Peyer's patch (tissue), 4 donors: ENCODE results near the gene CASKIN1. TPM values are rescaled to one million over a fixed set of nuclear protein-coding genes. Genes with fewer than 3 reads are reported as not detected.

Experiments used
- DNase-seq, 3 donors: peaks; one replicate each; pipeline ENCODE4 v3.0.0-alpha.2; 2017 to 2019
- H3K27ac ChIP-seq, 4 donors: fragments of 200-600 bp; sonication (generic); one replicate each; pipeline ENCODE4 v1.5.1; 2016 to 2019
- H3K27me3 ChIP-seq, 2 donors: fragments of 200-600 bp; sonication (generic); one replicate each; pipeline ENCODE4 v1.5.1; 2019
- H3K36me3 ChIP-seq, 3 donors: fragments of 200-600 bp; sonication (generic); one replicate each; pipeline ENCODE4 v1.5.1; 2016 to 2019
- H3K4me1 ChIP-seq, 4 donors: fragments of 200-600 bp; sonication (generic); one replicate each; pipeline ENCODE4 v1.5.1; 2016 to 2019
- H3K4me3 ChIP-seq, 4 donors: fragments of 200-600 bp; sonication (generic); 1 replicate in 3 of 4; 2 replicates in 1 of 4; pipeline ENCODE4 v1.5.1; 2016 to 2019; ENCODE audit warnings: mild to moderate bottlenecking in 1 of 4
- H3K9me3 ChIP-seq, 4 donors: fragments of 200-600 bp; sonication (generic); one replicate each; pipeline ENCODE4 v1.5.1; 2016 to 2019; ENCODE audit warnings: mild to moderate bottlenecking in 1 of 4
- POLR2A ChIP-seq, 2 donors: fragments of 450-650 bp; IDR thresholded peaks; one replicate each; pipeline ENCODE4 v1.5.1; 2017; ENCODE audit warnings: antibody characterized with exemption in 2 of 2, mild to moderate bottlenecking in 2 of 2, moderate library complexity in 2 of 2
- total RNA-seq, 4 donors: library from RNA; depleted of rRNA; stranded (reverse); fragments of >200 nt; gene quantifications; one replicate each; pipeline ENCODE4 v1.1.0, GENCODE V29; 2016
- TF ChIP-seq, protein P1 (sequence below), 6 experiments: fragments of 450-650 bp in 4 of 6; fragments of 200-600 bp in 2 of 6; sonication (generic) in 1 of 6; IDR thresholded peaks; one replicate each; pipeline ENCODE4 v1.5.1; 2017 to 2019; ENCODE audit warnings: antibody characterized with exemption in 6 of 6, mild to moderate bottlenecking in 3 of 6, moderate library complexity in 1 of 6

CASKIN1 gene
- total RNA-seq, 4 donors from 2014 or later, result not detected

DNA sequence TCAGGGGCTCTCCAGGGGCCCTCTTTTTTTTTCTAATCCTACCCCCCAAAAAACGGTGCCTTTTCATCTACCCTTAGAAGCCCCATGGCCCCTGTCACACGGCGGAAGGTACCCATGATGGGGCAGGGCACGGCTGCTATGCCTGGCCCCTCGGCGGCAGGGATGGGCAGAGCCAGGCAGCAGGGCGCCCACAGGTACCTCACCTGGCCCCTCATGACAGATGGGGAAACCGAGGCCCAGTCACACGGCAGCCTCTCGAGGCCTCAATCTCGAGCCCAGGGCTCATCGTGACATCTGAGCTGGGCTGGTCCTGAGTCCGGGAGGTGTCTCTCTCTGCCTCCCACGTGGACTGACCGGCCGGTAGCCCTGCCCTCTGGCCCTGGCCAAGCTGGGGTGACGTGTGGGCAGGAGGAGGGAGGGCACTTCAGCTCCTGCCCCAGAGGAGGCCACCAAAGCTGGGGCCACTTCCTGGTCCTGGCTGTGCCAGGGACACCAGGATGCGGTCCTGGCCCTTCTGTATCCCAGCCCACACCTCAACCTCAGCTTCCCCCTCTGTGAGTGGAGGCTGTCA lies 29.3 kb downstream of the CASKIN1 start:
- TF ChIP-seq, protein P1, sequence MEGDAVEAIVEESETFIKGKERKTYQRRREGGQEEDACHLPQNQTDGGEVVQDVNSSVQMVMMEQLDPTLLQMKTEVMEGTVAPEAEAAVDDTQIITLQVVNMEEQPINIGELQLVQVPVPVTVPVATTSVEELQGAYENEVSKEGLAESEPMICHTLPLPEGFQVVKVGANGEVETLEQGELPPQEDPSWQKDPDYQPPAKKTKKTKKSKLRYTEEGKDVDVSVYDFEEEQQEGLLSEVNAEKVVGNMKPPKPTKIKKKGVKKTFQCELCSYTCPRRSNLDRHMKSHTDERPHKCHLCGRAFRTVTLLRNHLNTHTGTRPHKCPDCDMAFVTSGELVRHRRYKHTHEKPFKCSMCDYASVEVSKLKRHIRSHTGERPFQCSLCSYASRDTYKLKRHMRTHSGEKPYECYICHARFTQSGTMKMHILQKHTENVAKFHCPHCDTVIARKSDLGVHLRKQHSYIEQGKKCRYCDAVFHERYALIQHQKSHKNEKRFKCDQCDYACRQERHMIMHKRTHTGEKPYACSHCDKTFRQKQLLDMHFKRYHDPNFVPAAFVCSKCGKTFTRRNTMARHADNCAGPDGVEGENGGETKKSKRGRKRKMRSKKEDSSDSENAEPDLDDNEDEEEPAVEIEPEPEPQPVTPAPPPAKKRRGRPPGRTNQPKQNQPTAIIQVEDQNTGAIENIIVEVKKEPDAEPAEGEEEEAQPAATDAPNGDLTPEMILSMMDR (IDR thresholded peaks at IDR 0.05), result no peak
- TF ChIP-seq POLR2A (IDR thresholded peaks at IDR 0.05), result no peak
- H3K27ac ChIP-seq, result no peak overlapping the region
- H3K4me3 ChIP-seq, result no peak overlapping the region
- no peaks in the 10 kb centered on the region for H3K9me3 ChIP-seq
- no peak for DNase-seq
- H3K4me1 ChIP-seq, result peaks cover 0 to 56% (median 9%) of the 10 kb centered on the region in 4 donors
- H3K36me3 ChIP-seq, result peaks cover 0 to 44% (median 0%) of the 10 kb centered on the region in 3 donors
- no peaks in the 10 kb centered on the region for H3K27me3 ChIP-seq

DNA sequence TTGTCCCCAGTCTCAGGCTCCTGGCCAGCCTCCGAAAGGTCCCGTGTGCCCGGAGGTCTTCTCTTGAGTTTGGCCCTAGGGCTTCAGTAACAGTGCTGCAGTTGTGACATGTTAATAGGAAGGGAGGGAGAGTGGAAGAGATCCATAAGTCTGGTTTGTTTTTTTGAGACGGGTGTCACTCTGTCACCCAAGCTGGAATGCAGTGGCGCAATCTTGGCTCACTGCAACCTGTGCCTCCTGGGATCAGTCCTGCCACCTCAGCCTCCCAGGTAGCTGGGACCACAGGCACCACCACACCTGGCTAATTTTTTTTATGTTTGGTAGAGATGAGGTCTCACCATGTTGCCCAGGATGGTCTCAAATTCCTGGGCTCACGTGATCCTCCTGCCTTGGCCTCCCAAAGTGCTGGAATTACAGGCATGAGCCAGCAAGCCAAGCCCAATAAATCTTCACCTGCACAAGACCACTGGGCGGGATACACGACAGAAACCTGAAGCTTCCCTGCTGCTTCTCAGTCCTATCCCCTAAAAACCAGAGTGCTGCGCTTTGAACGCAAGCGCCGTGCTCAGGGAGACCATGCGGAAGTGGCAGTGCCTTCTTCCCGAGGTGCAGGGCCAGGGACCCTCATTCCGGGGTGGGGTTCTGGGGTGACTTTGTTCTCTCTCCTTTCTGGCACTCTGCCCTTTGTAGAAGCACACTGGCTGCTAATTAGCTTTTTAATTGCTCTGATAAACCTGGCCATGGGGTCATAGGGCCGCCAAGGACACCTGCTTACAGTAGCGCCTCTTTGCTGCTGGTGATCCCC lies 29.9 kb downstream of the CASKIN1 start:
- Histone ChIP-seq H3K4me3 (no peak overlapping the region), H3K36me3 (peaks cover 0 to 37% (median 0%) of the 10 kb centered on the region in 3 donors), H3K4me1 (peaks cover 0 to 56% (median 10%) of the 10 kb centered on the region in 4 donors), H3K27ac (peak overlapping the region in 2 of 4 donors; percentile 38 to 43), H3K9me3 (no peaks in the 10 kb centered on the region), H3K27me3 (no peaks in the 10 kb centered on the region)
- TF ChIP-seq, protein P1 (IDR thresholded peaks at IDR 0.05), result no peak
- no peak for TF ChIP-seq POLR2A (IDR thresholded peaks at IDR 0.05)
- peak in 1 of 3 donors; percentile 73 for DNase-seq

DNA sequence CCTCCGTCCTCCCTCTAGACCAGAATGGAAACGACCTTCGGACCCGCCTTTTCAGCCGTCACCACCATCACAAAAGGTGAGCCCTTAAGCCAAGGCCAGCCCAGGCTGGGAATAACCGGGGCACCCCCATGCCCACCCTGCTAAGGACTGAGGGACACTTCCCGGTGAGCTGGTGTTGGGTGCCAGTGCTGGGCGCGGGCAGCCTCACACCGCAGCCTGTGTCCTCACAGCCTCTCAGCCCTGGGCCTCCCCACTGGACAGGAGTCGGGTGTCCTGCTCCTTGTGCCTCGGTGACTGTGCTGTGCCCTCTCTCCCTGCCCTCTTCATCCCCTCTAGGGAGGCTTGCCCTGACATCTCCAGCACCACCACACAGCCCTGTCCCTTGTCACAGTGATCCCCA lies 30.5 kb downstream of the CASKIN1 start:
- DNase-seq, result no peak
- Histone ChIP-seq H3K4me3 (no peak overlapping the region), H3K4me1 (peaks cover 0 to 56% (median 11%) of the 10 kb centered on the region in 4 donors), H3K9me3 (no peaks in the 10 kb centered on the region), H3K27ac (peak overlapping the region in 1 of 4 donors; percentile 38), H3K27me3 (no peaks in the 10 kb centered on the region), H3K36me3 (peaks cover 0 to 31% (median 0%) of the 10 kb centered on the region in 3 donors)
- TF ChIP-seq POLR2A (IDR thresholded peaks at IDR 0.05), result no peak
- TF ChIP-seq, protein P1 (IDR thresholded peaks at IDR 0.05), result no peak

DNA sequence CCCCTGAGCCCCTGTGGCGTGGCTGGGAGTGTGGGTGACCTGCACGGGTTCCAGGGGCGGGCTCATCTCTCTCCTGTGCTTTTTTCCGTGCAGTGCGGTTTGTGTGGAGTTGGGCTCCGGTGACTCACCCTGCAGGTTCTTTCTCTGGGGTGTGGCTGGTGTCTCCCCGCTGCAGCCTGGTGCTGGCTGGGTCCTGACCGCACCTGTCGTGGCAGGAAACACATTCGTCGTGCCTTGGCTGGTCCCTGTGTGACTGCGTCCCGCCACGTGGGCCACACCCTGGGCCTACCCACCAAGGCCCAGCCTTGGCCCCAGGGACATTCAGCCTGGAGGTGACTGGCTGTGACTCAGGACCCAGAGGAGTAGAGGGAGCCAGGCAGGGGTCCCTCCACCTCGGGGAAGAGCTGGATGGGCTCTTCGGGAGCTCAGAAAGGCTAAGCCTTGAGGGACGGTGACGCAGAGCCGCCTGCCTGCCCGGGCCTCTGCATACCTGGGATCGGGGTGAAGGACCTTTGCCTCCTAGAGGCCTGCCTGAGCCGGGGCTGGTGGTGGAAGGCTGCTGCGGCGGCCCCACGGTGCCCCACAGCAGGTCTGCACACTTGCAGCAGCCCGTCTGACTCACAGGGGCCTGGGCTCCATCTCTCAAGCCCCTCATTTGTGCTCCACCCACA lies 33.1 kb downstream of the CASKIN1 start:
- DNase-seq, result peak in 2 of 3 donors; percentile 89

DNA sequence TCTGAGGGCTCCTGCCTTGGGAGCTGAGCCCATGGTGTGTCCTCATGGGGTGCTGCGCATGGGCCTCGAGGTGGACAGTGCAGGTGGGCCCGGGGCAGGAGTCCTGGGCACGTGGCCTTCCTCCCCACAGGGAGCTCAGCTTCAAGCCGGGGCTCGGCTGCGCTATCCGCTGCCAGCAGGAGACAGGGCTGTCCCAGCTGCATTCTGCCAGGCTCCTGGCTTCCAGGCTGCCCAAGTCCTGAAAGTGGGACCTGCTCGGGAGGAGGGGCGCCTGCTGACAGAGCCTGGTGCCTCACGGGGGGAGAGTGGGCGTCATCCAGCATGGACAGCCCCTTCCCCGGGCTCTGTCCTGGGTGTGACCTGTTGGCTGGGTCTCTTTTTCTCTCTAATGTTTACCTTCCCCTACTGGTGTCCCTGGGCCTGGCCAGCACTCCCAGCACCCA lies 33.7 kb downstream of the CASKIN1 start:
- no peaks in the 10 kb centered on the region for H3K9me3 ChIP-seq
- H3K36me3 ChIP-seq, result peaks cover 0 to 10% (median 0%) of the 10 kb centered on the region in 3 donors
- H3K27me3 ChIP-seq, result no peaks in the 10 kb centered on the region
- no peak overlapping the region for H3K4me3 ChIP-seq
- DNase-seq, result no peak
- H3K27ac ChIP-seq, result peak overlapping the region; percentile 64 to 94 (median 82)
- H3K4me1 ChIP-seq, result peaks cover 0 to 85% (median 16%) of the 10 kb centered on the region in 4 donors
- TF ChIP-seq, protein P1 (IDR thresholded peaks at IDR 0.05), result no peak
- TF ChIP-seq POLR2A (IDR thresholded peaks at IDR 0.05), result no peak

More for the DNA sequence above, 33.1 kb downstream of the CASKIN1 start:
- peak overlapping the region in 3 of 4 donors; percentile 75 to 94 (median 90) for H3K27ac ChIP-seq
- H3K36me3 ChIP-seq, result peaks cover 0 to 16% (median 0%) of the 10 kb centered on the region in 3 donors
- H3K9me3 ChIP-seq, result no peaks in the 10 kb centered on the region
- H3K4me1 ChIP-seq, result peaks cover 0 to 79% (median 14%) of the 10 kb centered on the region in 4 donors
- H3K27me3 ChIP-seq, result no peaks in the 10 kb centered on the region
- H3K4me3 ChIP-seq, result no peak overlapping the region
- TF ChIP-seq POLR2A (IDR thresholded peaks at IDR 0.05), result no peak
- TF ChIP-seq, protein P1 (IDR thresholded peaks at IDR 0.05), result peak in 1 of 6 experiments; percentile 14
